ENCODE results near the gene ENTHD1. TPM values are rescaled to one million over a fixed set of nuclear protein-coding genes. Genes with fewer than 3 reads are reported as not detected.

Gene ENTHD1
- total RNA-seq, 2 experiments from 2014 or later: 0.47 TPM; not detected in 1

DNA sequence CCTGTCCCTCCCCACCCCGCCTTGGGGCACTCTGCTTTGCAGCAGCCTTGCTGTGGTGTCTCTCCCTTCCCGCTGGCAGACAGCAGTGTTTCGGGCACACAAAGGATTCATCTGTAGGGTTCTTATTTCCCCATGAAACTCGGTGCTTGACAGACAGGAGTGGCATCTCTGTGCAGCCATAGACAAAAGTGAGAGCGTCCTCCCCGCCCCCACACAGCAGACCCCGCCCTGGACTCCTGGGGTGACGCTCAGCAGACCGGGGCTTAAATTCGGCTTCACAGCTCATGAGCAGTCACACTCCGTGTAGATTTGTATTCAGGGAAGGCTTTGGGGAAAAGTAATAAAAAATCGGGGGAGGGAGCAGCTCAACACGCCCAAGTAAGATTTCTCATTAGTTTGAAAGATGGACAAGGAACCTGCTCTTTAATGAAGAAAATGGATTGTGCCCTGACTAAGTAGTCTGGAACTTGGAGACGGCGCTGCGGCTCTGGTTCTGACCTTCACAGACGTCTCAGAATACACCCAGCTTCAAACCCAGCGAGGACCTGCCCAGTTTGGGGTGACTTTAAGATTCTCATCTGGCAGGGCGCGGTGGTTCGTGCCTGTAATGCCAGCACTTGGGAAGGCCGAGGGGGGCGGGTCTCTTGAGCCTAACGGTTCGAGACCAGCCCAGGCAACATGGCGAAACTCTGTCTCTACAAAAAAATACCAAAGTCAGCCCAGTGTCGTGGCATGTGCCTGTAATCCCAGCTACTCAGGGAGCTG, 187.0 kb downstream of the ENTHD1 start:
- Histone ChIP-seq H3K4me1 (ENCODE audit: insufficient read depth, low read length) (no peaks in the 10 kb centered on the region), H3K27ac (ENCODE audit: low read depth in 1 of 2, low read length in 2 of 2) (no peak overlapping the region), H3K4me3 (ENCODE audit: low read length) (no peak overlapping the region), H3K9me3 (ENCODE audit: control insufficient read depth in 1 of 2, insufficient read depth in 1 of 2, low read length in 2 of 2) (no peaks in the 10 kb centered on the region), H3K36me3 (ENCODE audit: insufficient read depth, low read length) (no peaks in the 10 kb centered on the region), H3K27me3 (ENCODE audit: control insufficient read depth in 1 of 2, insufficient read depth in 2 of 2, low read length in 2 of 2) (no peaks in the 10 kb centered on the region)
- Mint-ChIP-seq H3K36me3 (ENCODE audit: low read depth) (no peaks in the 10 kb centered on the region), H3K27me3 (no peaks in the 10 kb centered on the region), H3K27ac (no peak overlapping the region), H3K4me1 (ENCODE audit: low read depth) (no peaks in the 10 kb centered on the region), H3K9me3 (no peaks in the 10 kb centered on the region), H3K4me3 (no peak overlapping the region)
- ChIA-PET POLR2A (no interaction called here), CTCF (no interaction called here)
- ATAC-seq (ENCODE audit: poor library complexity) (no peak), DNase-seq (no peak)
- TF ChIP-seq, protein P1, sequence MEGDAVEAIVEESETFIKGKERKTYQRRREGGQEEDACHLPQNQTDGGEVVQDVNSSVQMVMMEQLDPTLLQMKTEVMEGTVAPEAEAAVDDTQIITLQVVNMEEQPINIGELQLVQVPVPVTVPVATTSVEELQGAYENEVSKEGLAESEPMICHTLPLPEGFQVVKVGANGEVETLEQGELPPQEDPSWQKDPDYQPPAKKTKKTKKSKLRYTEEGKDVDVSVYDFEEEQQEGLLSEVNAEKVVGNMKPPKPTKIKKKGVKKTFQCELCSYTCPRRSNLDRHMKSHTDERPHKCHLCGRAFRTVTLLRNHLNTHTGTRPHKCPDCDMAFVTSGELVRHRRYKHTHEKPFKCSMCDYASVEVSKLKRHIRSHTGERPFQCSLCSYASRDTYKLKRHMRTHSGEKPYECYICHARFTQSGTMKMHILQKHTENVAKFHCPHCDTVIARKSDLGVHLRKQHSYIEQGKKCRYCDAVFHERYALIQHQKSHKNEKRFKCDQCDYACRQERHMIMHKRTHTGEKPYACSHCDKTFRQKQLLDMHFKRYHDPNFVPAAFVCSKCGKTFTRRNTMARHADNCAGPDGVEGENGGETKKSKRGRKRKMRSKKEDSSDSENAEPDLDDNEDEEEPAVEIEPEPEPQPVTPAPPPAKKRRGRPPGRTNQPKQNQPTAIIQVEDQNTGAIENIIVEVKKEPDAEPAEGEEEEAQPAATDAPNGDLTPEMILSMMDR (IDR thresholded peaks at IDR 0.05): no peak
- intact Hi-C loops (cut with DNase I, micrococcal nuclease): loop anchor here in 1 of 2 experiments (10.0 kb wide), 1 partner anchor 318 kb away; no protein-coding TSS in a partner anchor

DNA sequence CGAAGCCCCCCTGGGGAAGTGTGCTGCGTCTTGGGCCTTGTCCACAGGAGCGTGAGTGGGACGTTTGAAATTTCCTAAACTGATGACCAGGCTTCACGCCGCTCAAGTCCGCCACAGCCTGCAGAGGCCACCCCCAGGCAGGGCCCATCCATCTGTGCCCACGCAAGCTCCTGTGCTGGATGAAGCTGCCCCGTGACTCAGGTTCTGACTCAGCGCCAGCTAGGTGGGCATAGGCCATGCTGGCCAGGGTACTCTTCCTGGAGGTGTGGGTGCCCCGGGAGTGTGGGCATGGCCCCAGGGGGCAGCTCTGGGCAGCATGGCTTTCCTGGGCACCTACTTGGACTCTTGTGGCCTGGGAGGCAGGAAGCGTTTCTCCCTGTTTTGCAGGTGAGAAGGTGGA, 188.2 kb downstream of the ENTHD1 start:
- no peaks in the 10 kb centered on the region for H3K9me3 ChIP-seq (ENCODE audit: control insufficient read depth in 1 of 2, insufficient read depth in 1 of 2, low read length in 2 of 2)
- H3K27ac ChIP-seq (ENCODE audit: low read depth in 1 of 2, low read length in 2 of 2): no peak overlapping the region
- Mint-ChIP-seq H3K36me3 (ENCODE audit: low read depth) (no peaks in the 10 kb centered on the region), H3K27ac (no peak overlapping the region), H3K9me3 (no peaks in the 10 kb centered on the region), H3K4me3 (no peak overlapping the region), H3K4me1 (ENCODE audit: low read depth) (no peaks in the 10 kb centered on the region), H3K27me3 (no peaks in the 10 kb centered on the region)
- no peak for ATAC-seq (ENCODE audit: poor library complexity)
- TF ChIP-seq, protein P1 (IDR thresholded peaks at IDR 0.05): no peak
- no peak overlapping the region for H3K4me3 ChIP-seq (ENCODE audit: low read length)
- CTCF ChIA-PET: no interaction called here
- intact Hi-C loops (cut with DNase I, micrococcal nuclease): loop anchor here in 1 of 2 experiments (10.0 kb wide), 1 partner anchor 319 kb away; no protein-coding TSS in a partner anchor
- POLR2A ChIA-PET: no interaction called here
- H3K36me3 ChIP-seq (ENCODE audit: insufficient read depth, low read length): no peaks in the 10 kb centered on the region
- no peaks in the 10 kb centered on the region for H3K27me3 ChIP-seq (ENCODE audit: control insufficient read depth in 1 of 2, insufficient read depth in 2 of 2, low read length in 2 of 2)
- no peaks in the 10 kb centered on the region for H3K4me1 ChIP-seq (ENCODE audit: insufficient read depth, low read length)
- no peak for DNase-seq

DNA sequence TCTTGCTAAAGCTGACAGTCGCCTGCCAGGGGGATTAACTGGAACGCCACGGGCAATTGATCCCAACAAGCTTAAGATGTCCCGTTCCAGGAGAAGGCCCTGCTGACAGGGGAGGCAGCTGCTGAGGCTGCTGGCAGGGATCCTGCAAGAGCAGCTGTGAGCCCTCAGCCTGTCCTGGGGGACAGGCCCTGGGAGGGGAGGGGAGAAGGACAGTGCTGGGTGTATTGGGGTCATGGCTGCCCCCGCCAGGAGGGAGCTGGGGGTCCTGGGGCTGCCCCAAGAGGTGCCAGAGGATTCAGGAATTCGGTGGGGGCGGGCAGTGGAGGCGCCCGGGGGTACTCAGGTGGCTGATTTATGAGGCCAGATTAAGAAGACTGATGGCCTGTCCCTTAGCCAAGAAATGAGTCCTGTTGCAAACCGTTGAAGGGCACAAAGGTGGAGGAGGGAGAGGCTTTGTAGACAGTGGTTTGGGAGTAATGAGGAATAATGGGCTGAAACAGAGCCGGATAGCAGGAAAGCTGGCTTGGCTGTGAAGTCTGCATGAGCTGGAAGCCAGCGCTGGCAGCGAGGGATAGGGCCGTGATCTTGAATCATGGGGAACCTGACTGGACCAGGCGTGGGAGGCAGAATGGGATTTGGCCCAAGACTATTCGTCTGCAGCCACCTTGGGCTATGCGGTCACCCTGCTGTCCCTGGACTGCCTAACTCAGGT, 189.5 kb downstream of the ENTHD1 start:
- no peaks in the 10 kb centered on the region for H3K4me1 ChIP-seq (ENCODE audit: insufficient read depth, low read length)
- ChIA-PET POLR2A (no interaction called here), CTCF (no interaction called here)
- H3K27ac ChIP-seq (ENCODE audit: low read depth in 1 of 2, low read length in 2 of 2): no peak overlapping the region
- TF ChIP-seq, protein P1 (IDR thresholded peaks at IDR 0.05): no peak
- Mint-ChIP-seq H3K27me3 (no peaks in the 10 kb centered on the region), H3K4me3 (no peak overlapping the region), H3K36me3 (ENCODE audit: low read depth) (no peaks in the 10 kb centered on the region), H3K9me3 (no peaks in the 10 kb centered on the region), H3K27ac (no peak overlapping the region), H3K4me1 (ENCODE audit: low read depth) (no peaks in the 10 kb centered on the region)
- no peaks in the 10 kb centered on the region for H3K27me3 ChIP-seq (ENCODE audit: control insufficient read depth in 1 of 2, insufficient read depth in 2 of 2, low read length in 2 of 2)
- H3K36me3 ChIP-seq (ENCODE audit: insufficient read depth, low read length): no peaks in the 10 kb centered on the region
- DNase-seq (no peak), ATAC-seq (ENCODE audit: poor library complexity) (no peak)
- intact Hi-C loops (cut with DNase I, micrococcal nuclease): loop anchor here in 1 of 2 experiments (10.0 kb wide), 1 partner anchor 321 kb away; no protein-coding TSS in a partner anchor
- no peaks in the 10 kb centered on the region for H3K9me3 ChIP-seq (ENCODE audit: control insufficient read depth in 1 of 2, insufficient read depth in 1 of 2, low read length in 2 of 2)
- no peak overlapping the region for H3K4me3 ChIP-seq (ENCODE audit: low read length)

All from CD4-positive, alpha-beta T cell (primary cell).